K562 (cell line): ENCODE results near the gene RSBN1L. TPM values are rescaled to one million over a fixed set of nuclear protein-coding genes. Genes with fewer than 3 reads are reported as not detected.

Source experiments
- ETV5 ChIP-seq: sonication (generic); formaldehyde crosslinking; IDR thresholded peaks from 2 replicates; pipeline ENCODE4 v1.4.0; 2020; ENCODE audit warnings: low read depth, mild to moderate bottlenecking, missing genetic modification reagents
- NKRF ChIP-seq: fragments of 450-650 bp; IDR thresholded peaks from 2 replicates; pipeline ENCODE4 v1.6.1; 2016; ENCODE audit warnings: borderline replicate concordance
- NUFIP1 ChIP-seq: fragments of 450-650 bp; IDR thresholded peaks from 2 replicates; pipeline ENCODE4 v1.6.1; 2018; ENCODE audit not compliant: partially characterized antibody
- PHB ChIP-seq: fragments of 250-450 bp; sonication (Bioruptor Pico); IDR thresholded peaks from 2 replicates; pipeline ENCODE4 v1.5.0; 2021
- RERE ChIP-seq: sonication (generic); formaldehyde crosslinking; IDR thresholded peaks from 2 replicates; pipeline ENCODE4 v1.8.0; 2023; ENCODE audit warnings: missing genetic modification reagents, mild to moderate bottlenecking, borderline replicate concordance
- REST ChIP-seq, 2 experiments: fragments of 450-650 bp; formaldehyde crosslinking in 1 of 2; IDR thresholded peaks; 2 replicates each; pipeline versions ENCODE4 v1.4.0 to v1.6.1; 2014 to 2020; ENCODE audit warnings: mild to moderate bottlenecking in 2 of 2, borderline replicate concordance in 1 of 2, low read depth in 1 of 2
- SAP30 ChIP-seq: fragments of 200-600 bp; sonication (generic); IDR thresholded peaks from 2 replicates; pipeline ENCODE4 v1.6.1; 2012; ENCODE audit warnings: borderline replicate concordance, low read depth, mild to moderate bottlenecking, moderate library complexity, low read length, control low read depth, inconsistent platforms; ENCODE audit not compliant: insufficient read depth, poor library complexity, severe bottlenecking
- ZNF165 ChIP-seq: fragments of 250-450 bp; sonication (Bioruptor Pico); IDR thresholded peaks from 2 replicates; pipeline ENCODE4 v1.4.0; 2020; ENCODE audit warnings: borderline replicate concordance
- polyA plus RNA-seq, 8 experiments: library from polyadenylated mRNA; depleted of rRNA in 4 of 8; stranded (reverse) in 5 of 8; unstranded in 3 of 8; fragments of >200 nt; fragmentation: Nextera tagmentation in 2 of 8; fragmentation: Illumina TruSeq in 1 of 8; extraction: Ambion mirVana in 2 of 8; extraction: Trizol in 1 of 8; gene quantifications; 2 replicates each; pipeline versions ENCODE4 v1.2.1 to v1.2.3, GENCODE V29; 2011 to 2014; ENCODE audit warnings: inconsistent platforms in 1 of 8, missing spikeins in 1 of 8
- total RNA-seq, 7 experiments: library from RNA; depleted of rRNA in 6 of 7; stranded (reverse); fragments of >200 nt in 6 of 7; fragmentation: Illumina TruSeq in 2 of 7; extraction: Trizol in 2 of 7; gene quantifications; 2 replicates each; pipeline versions ENCODE4 v1.2.1 to v1.2.3, GENCODE V29; 2011 to 2021; ENCODE audit warnings: low replicate concordance in 1 of 7
- TF ChIP-seq, protein P1 (sequence below): fragments of 250-450 bp; sonication (Bioruptor Pico); IDR thresholded peaks from 2 replicates; pipeline ENCODE4 v1.8.0; 2022; ENCODE audit warnings: moderate library complexity, mild to moderate bottlenecking, inconsistent platforms

The RSBN1L gene
- total and polyA plus RNA-seq, 9 of the 15 experiments (the other 6 are each of a cell fraction or from before 2014, with no cell fraction given): 6.2 to 35.2 (median 20.1) TPM

DNA sequence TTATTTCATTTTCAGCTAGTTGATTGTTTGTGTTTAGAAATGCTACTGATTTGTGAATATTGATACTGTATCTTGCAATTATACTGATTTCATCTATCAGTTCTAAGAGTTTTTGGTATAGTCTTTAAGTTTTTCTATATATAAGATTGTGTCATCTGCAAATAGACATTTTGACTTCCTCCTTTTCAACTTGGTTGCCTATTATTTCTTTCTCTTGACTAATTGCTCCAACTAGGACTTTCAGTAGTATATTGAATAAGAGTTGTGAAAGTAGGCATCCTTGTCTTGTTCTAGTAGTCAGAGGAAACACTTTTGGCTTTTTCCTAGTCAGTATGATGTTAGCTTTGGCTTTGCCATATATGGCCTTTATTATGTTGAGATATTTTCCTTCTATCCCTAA lies 122.8 kb downstream of the RSBN1L start (continued):
- TF ChIP-seq REST (IDR thresholded peaks at IDR 0.05; ENCODE audit: borderline replicate concordance) (no peak), REST (CRISPR knock-in tag; IDR thresholded peaks at IDR 0.05; ENCODE audit: low read depth) (no peak), NKRF (no peak), NUFIP1 (no peak), ZNF165 (CRISPR knock-in tag) (no peak), ETV5 (CRISPR knock-in tag) (no peak), RERE (CRISPR knock-in tag) (no peak), PHB (CRISPR knock-in tag) (no peak), SAP30 (no peak)
- TF ChIP-seq, protein P1, sequence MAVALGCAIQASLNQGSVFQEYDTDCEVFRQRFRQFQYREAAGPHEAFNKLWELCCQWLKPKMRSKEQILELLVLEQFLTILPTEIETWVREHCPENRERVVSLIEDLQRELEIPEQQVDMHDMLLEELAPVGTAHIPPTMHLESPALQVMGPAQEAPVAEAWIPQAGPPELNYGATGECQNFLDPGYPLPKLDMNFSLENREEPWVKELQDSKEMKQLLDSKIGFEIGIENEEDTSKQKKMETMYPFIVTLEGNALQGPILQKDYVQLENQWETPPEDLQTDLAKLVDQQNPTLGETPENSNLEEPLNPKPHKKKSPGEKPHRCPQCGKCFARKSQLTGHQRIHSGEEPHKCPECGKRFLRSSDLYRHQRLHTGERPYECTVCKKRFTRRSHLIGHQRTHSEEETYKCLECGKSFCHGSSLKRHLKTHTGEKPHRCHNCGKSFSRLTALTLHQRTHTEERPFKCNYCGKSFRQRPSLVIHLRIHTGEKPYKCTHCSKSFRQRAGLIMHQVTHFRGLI (CRISPR knock-in tag): no peak
